NCI-H2081 (cell line): Measurements from ENCODE around the gene NPEPL1.
A peak's percentile ranks its signal among the peaks of the same experiment; 100 is the strongest.
"Not testable (repeated sequence)": the region's sequence is repeated elsewhere in the genome, so short reads cannot be mapped to it uniquely, and the experiment has no call there.

ENCODE experiments used
- DNase-seq, 2 experiments: peaks; one replicate each; lab custom pipeline; 2025; lab: John Stamatoyannopoulos, UW

The NPEPL1 gene, protein sequence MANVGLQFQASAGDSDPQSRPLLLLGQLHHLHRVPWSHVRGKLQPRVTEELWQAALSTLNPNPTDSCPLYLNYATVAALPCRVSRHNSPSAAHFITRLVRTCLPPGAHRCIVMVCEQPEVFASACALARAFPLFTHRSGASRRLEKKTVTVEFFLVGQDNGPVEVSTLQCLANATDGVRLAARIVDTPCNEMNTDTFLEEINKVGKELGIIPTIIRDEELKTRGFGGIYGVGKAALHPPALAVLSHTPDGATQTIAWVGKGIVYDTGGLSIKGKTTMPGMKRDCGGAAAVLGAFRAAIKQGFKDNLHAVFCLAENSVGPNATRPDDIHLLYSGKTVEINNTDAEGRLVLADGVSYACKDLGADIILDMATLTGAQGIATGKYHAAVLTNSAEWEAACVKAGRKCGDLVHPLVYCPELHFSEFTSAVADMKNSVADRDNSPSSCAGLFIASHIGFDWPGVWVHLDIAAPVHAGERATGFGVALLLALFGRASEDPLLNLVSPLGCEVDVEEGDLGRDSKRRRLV

DNA sequence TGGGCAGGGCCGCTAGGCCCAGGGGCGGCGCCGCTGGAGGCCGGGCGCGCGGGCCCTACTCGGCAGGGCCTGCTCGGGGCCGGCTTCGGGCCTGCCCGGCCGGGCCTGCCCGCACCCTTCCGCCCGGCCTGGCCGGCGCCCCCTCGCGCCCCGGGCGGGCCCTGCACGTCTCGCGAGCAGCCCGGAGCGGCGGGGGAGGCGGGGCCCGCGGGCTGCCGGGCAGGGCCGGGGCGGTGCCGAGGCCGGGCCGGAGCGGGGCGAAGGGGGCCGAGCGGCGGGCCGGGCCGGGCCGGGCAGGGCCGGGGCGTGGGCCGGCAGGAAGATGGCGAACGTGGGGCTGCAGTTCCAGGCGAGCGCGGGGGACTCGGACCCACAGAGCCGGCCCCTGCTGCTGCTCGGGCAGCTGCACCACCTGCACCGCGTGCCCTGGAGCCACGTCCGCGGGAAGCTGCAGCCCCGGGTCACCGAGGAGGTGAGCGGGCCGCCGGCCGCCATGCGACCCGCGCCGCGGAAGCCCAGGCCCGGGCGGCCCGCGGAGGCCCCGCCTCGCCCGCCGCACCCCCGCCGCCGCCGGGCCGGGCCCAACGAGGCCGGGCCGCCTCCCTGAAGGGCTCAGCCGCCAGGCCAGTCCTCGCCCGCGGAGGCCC, at the start of gene NPEPL1:
NPEPL1 (plus strand) TSS at position 222 of the 647 bp plus-strand sequence; CDS start at position 323, 101 bp downstream.
- peak in 1 of 2 experiments; percentile 23 for DNase-seq

DNA sequence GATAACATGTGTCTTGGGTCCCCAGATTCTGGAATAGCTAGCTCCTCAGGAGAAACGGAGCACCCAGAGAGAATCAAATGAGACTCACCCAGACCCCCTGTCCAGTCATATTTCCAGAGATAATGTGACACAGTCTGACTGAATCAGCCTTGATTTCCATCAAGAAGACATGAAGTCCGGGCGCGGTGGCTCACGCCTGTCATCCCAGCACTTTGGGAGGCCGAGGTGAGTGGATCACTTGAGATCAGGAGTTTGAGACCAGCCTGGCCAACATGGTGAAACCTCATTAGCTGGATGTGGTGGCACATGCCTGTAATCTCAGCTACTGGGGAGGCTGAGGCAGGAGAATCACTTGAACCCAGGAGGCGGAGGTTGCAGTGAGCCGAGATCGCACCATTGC, 49.7 kb upstream of the NPEPL1 start:
- DNase-seq: not testable (repeated sequence)

DNA sequence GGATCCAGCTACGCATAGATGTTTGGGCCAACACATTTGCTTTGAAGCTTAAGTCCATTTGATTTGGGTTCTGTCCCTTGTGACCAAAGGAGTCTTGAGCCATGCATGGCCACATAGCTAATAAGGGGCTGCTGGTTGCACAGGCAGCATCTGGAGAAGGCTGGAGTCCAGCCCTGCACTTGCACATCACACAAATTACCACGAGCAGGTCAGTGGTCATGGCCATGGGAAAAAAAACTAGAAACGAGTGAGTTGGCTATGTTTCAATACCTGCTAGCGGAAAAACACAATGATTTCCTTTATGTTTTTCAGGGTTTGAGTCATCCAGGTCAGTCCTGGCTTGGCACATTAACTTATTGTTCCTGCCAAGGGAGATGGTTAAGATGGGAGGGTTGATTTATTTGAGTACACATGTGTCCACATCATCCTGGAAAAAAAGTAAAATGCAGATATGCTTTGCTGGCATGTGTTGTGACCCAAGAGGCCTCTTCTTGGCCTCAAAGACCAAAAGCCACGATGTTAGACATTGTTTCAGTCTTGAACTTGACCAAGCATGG, 47.1 kb upstream of the NPEPL1 start:
- DNase-seq: no peak

- DNase-seq: no peak
Observed at GRCh38 chr20:58646257-58646656, 46.3 kb upstream of the NPEPL1 start.

GRCh38 chr20:58646703-58647102, 45.9 kb upstream of the NPEPL1 start:
- DNase-seq: no peak

- no peak for DNase-seq
Observed at GRCh38 chr20:58647162-58647795, 45.3 kb upstream of the NPEPL1 start.

DNA sequence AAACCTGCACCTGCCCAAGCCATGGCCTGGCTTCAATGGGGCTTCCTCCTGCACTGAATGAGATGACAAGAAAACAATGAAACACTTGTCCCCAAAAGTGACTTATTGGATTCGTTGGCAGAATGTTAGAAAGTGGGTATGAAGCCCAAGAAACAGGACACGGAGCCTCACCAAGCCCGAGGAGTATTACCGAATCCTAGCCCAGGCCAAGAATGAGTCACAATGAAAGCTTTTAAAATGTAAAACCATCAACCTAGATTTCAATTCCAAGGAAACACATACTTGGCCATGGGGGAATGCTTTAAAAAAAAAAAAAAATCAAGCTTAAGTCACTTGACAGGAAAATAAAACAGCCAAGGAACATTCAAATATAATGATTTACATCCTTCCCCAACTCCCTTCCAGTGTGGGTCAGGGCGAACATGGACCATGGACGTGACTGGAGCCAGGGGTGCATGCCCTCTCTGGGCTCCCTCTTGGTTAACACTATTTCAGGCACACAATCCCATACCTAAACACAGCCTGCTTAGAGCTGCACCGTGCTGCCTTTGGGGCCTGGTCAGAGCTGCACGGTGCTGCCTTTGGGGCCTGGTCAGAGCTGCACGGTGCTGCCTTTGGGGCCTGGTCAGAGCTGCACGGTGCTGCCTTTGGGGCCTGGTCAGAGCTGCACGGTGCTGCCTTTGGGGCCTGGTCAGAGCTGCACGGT, 44.7 kb upstream of the NPEPL1 start:
- DNase-seq: no peak

DNA sequence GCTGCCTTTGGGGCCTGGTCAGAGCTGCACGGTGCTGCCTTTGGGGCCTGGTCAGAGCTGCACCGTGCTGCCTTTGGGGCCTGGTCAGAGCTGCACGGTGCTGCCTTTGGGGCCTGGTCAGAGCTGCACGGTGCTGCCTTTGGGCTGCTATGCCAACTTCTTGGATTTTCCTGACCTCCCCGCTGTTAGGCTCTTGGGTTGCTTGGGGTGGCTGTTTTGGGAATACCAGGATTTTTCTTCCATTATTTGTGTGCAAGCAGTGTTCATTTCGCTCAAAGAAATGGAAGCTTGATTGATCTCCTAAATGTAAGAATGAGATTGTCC, 44.1 kb upstream of the NPEPL1 start:
- not testable (repeated sequence) for DNase-seq

- DNase-seq: no peak
Observed at GRCh38 chr20:58649288-58650180, 43.1 kb upstream of the NPEPL1 start.

DNA sequence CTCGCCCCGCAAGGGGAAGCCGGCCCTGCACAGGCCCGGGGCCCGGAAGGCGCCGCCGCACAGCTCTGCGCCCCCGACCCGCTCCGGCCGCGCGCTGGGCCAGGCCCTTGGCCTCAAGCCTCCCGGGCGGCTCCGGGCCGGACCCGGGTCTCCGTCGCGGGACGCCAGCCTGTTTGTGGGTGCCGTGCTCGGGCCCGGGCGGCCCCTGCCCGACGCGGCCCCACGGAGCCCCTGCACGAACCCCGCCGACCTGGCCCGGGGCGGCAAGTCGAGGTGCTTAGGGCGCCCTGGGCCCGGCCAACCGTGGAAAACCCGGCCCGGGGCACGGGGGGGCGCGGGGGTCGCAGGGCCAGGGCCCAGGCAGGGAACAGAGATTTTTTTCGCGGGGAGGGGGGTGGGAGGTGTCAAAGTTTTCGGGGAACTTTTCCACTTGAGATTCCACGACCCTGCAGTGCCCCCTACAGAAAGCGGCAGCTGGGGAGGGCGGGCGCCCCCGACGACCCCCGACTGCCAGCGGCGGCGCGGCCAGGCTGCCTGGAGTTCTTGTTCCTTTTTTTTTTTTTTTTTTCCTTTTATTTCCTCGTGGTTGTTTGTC, 42.3 kb upstream of the NPEPL1 start:
- DNase-seq: no peak

DNA sequence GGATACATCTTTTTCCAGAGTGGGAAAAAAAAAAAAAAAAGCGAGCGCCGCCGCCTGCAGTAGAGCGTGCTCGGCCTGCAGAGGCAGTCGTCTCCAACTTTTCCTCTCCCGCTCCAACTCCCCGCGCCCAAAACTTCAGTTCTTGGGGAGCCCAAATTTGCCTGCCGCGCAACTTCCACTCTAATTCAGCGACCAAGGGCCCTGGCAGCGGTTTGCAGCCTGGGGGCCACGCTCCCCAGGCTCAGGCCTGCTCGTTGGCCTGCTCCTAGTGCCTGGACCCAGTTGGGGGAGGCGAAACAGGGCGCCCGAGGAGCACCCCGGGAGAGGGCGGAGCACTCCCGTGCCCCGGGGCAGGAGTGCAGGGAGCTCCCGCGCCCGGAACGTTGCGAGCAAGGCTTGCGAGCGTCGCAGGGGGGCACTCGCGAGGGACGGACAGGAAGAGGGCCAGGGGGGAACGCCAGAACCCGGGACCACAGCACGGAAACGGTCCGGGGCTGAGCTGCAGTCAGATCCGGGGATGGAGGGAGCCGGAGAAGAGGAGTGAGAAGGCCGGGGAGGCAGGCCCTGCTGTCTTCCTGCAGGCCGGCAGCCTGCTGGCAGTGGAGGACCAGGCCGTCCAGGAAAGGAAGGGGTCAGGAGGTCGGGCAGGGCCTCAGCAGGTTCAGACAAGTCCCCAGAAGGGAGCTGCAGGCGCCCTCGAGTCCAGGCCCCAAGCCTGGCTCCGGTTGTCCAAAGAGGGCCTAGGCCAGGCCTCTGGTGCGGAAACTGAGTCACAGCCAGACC, 41.6 kb upstream of the NPEPL1 start, which contains the start of gene STX16:
STX16 (plus strand) TSS at position 508 of the 783 bp plus-strand sequence. CDS start 724 bp downstream, outside the sequence.
- peak; percentile 92 to 93 for DNase-seq

DNA sequence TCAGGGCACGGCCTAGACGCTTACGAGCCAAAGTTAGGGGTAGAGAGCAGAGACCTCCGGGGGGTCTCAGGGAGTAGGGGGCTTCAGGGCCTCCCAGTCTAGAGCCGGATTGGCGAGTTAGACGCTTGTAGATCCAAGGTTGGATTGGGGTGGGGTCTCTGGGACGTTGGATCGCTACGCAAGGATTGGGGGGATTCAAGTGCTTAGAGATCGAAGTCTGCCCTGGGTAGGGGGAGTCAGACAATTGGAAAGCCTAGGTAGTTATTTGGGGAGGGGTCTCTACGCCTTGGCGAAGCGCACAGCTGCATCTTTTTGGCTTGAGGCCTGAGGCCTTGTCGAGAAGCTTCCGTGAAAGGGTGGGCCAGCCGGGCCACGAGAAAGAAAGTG, 41.0 kb upstream of the NPEPL1 start:
- DNase-seq: no peak

DNA sequence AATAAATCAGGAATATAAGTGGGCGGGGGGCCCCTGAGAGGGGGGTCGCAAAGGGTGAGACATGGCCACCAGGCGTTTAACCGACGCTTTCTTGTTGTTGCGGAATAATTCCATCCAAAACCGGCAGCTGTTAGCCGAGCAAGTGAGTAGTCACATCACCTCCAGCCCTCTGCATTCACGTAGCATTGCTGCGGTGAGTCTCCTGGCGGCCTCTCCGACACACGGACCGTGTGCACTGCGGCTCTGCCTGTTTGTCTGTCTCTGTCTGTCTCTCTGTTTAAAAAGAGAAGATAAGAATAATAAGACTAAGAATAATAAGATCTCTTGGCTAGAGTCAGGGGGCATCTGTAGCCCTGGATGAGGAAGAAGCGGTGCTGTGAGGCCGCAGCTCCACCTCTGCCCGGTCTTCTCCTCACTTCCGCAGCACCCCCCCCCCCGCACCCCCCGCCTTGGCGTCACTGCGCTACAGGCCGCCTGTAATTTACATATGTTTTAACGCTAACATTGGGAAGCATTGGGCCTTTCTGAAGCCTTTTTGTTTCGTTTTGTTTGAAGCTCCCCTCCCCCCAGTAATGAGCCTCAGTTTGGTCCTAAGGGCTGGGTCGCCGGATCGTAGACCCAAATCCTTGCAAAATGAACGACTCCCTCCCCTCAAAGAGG, 40.5 kb upstream of the NPEPL1 start:
- DNase-seq: peak; percentile 41 to 47

DNA sequence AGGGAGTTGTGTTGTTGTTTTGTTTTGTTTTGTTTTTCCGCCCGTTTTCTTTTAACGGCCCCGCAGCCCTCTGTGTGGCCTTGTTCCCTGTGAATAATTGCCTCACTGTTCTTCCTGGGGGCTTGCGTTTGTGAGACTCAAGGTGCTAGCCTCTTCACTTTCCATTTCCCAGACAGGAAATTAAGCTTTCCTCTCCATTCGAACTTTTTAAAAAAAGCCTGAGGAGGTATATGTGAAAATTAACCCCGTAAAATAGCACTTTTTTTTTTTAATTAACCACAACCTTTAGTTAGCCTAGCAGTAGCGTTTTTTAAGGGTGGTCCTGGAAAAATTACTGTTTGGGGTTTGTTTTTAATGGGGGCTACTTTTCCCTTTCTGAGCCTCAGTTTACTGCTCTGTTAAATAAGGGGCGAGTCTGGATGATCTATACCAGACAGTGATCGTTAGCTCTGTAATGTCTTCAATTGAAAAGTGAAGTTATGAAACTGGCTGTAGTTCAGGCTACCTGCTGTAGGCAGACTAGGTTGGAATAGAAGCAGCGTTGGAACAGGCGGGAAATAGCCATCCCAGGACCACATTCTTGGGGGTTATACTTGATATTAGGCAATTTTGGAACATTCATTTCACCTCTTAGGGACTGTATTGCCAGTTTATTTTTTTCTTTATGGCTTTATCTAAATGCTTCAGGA, 39.9 kb upstream of the NPEPL1 start:
- no peak for DNase-seq

DNA sequence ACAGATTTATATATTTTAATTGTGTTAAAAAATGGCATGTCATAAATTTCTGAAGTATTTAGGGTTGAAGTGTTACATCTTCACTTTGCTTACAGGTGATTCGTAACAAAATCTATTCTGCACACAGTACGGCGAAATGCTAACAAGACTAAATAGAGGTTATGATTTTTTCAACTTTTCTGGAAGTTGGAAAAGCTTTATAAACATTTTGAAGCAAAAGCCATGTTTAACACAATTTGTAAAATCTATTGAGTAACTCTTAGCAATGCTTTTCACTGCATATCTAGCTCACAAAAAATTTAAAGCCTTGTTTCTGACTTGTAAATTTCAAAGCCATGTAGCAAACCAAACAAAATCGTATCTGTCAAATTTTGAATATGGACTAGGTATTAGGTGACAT, 38.3 kb upstream of the NPEPL1 start:
- DNase-seq: no peak

- DNase-seq: no peak
Observed at GRCh38 chr20:58655328-58656107, 37.1 kb upstream of the NPEPL1 start.

DNA sequence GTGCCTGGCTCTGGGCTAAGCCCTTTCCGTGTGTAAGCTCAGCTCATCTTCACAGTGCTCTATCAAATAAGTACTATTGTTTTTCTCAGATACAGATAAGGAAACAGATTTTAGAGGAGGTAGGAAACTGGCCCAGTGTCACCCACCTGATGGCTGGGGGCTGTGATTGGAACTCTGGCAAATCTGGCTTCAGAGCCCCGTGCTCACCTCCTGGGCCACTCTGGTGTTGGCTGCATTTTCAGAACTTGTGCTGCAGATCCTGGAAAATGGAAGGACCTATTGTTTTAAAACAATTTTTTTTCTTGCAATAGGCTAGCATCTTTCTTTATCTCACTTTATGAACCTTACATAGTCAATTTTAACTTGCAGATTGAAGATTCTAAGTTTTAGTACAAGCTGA, 35.8 kb upstream of the NPEPL1 start:
- no peak for DNase-seq

DNA sequence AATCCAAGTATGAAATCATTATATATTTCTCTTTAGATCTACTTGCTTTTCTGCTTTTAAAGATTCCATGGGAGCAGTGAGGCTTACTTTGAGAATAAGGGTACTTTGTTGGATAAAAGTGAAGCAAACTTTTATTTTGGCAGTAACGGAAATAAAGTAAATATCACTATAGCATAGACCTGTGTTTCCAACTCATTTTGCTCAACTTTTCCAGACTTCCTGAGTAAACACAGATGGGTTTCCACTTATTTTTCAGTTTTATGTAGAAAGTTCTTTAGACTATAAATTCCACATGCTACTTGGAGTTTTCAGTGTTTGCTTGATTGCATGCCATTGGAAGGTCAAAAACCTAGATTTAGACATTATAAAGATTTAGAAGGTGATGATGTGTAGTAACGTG, 35.3 kb upstream of the NPEPL1 start:
- no peak for DNase-seq
